ENCODE measurements around the gene GSTA2. TPM values are rescaled to one million over a fixed set of nuclear protein-coding genes. Genes with fewer than 3 reads are reported as not detected.
"Not testable (repeated sequence)": the region's sequence is repeated elsewhere in the genome, so short reads cannot be mapped to it uniquely, and the experiment has no call there.

GSTA2 gene
- not detected in 2 replicates for polyA plus RNA-seq (2014; cell fraction: cytosol; rRNA removed)
- polyA plus RNA-seq (2014; cell fraction: nucleus; rRNA removed) = not detected in 2 replicates

GRCh38 chr6:52763322-52763916 lies at the start of gene GSTA2:
TSS of gene GSTA2 (minus strand) at chr6:52763475. CDS start at chr6:52757947, 5,528 bp downstream.
- not testable (repeated sequence) for DNase-seq (ENCODE audit: low spot score)

- DNase-seq (ENCODE audit: low spot score) = not testable (repeated sequence)
These were observed 46.5 kb upstream of the GSTA2 start for GRCh38 chr6:52809777-52810176.

- no peak for DNase-seq (ENCODE audit: low spot score)
These were observed 45.4 kb upstream of the GSTA2 start for GRCh38 chr6:52808660-52809059.

GRCh38 chr6:52803668-52804255 lies 40.5 kb upstream of the GSTA2 start, which contains the start of gene GSTA1:
TSS of gene GSTA1 (minus strand) at chr6:52803816. CDS start at chr6:52799267, 4,549 bp downstream.
- not testable (repeated sequence) for DNase-seq (ENCODE audit: low spot score)

GRCh38 chr6:52802806-52803205 lies 39.5 kb upstream of the GSTA2 start:
- DNase-seq (ENCODE audit: low spot score) = no peak

GRCh38 chr6:52801188-52801841 lies 38.0 kb upstream of the GSTA2 start:
- no peak for DNase-seq (ENCODE audit: low spot score)

GRCh38 chr6:52799272-52799671 lies 36.0 kb upstream of the GSTA2 start:
- DNase-seq (ENCODE audit: low spot score) = not testable (repeated sequence)

- not testable (repeated sequence) for DNase-seq (ENCODE audit: low spot score)
These were observed 31.1 kb upstream of the GSTA2 start for GRCh38 chr6:52794366-52794765.

- DNase-seq (ENCODE audit: low spot score) = no peak
These were observed 27.6 kb upstream of the GSTA2 start for GRCh38 chr6:52790861-52791260.

- not testable (repeated sequence) for DNase-seq (ENCODE audit: low spot score)
These were observed 26.4 kb upstream of the GSTA2 start for GRCh38 chr6:52789658-52790057.

- no peak for DNase-seq (ENCODE audit: low spot score)
These were observed 25.2 kb upstream of the GSTA2 start for GRCh38 chr6:52788478-52788877.

GRCh38 chr6:52787917-52788316 lies 24.6 kb upstream of the GSTA2 start:
- no peak for DNase-seq (ENCODE audit: low spot score)

- no peak for DNase-seq (ENCODE audit: low spot score)
These were observed 23.1 kb upstream of the GSTA2 start for GRCh38 chr6:52786249-52786956.

GRCh38 chr6:52782696-52783274 lies 19.5 kb upstream of the GSTA2 start:
- DNase-seq (ENCODE audit: low spot score) = not testable (repeated sequence)

- not testable (repeated sequence) for DNase-seq (ENCODE audit: low spot score)
These were observed 18.9 kb upstream of the GSTA2 start for GRCh38 chr6:52782209-52782608.

GRCh38 chr6:52779237-52779636 lies 16.0 kb upstream of the GSTA2 start:
- DNase-seq (ENCODE audit: low spot score) = no peak

- DNase-seq (ENCODE audit: low spot score) = not testable (repeated sequence)
These were observed 13.6 kb upstream of the GSTA2 start for GRCh38 chr6:52776711-52777351.

GRCh38 chr6:52769399-52769798 lies 6.1 kb upstream of the GSTA2 start:
- DNase-seq (ENCODE audit: low spot score) = not testable (repeated sequence)

GRCh38 chr6:52767658-52768057 lies 4.4 kb upstream of the GSTA2 start:
- DNase-seq (ENCODE audit: low spot score) = not testable (repeated sequence)

- not testable (repeated sequence) for DNase-seq (ENCODE audit: low spot score)
These were observed 1.4 kb downstream of the GSTA2 start for GRCh38 chr6:52761673-52762491.

Measured in SK-N-DZ (cell line).